ENCODE measurements around the gene QRSL1. TPM values are rescaled to one million over a fixed set of nuclear protein-coding genes. Genes with fewer than 3 reads are reported as not detected.

The QRSL1 gene
- total RNA-seq, 2 experiments from 2014 or later = 63.9 to 71.8 TPM

DNA sequence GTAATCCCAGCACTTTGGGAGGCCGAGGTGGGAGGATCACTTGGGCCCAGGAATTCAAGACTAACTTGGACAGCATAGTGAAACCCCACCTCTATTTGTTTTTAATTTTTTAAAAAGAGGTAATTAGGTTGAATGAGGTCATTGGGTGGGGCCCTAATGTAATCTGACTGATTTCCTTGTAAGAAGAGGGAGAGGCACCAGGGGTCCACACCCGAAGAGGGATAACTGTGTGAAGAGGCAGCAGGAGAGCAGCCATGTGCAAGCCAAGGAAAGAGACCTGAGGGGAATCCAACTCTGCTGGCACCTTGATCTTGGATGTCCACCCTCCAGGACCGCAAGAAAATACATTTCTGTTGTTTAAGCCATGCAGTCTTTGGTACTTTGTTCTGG lies 63.4 kb downstream of the QRSL1 start:
- Histone ChIP-seq H3K36me3 (ENCODE audit: insufficient read depth, low read length) (no peaks in the 10 kb centered on the region), H3K9me2 (ENCODE audit: insufficient read depth, low read length) (no peaks in the 10 kb centered on the region), H3K4me1 (ENCODE audit: insufficient read depth, low read length, poor library complexity, severe bottlenecking) (peaks cover 61% of the 10 kb centered on the region), H3K79me2 (ENCODE audit: insufficient read depth, low read depth, low read length) (no peaks in the 10 kb centered on the region), H3K4me3 (ENCODE audit: low read depth, low read length, poor library complexity, severe bottlenecking) (no peak overlapping the region), H4K20me1 (ENCODE audit: insufficient read depth, low read length) (no peaks in the 10 kb centered on the region), H3K27ac (ENCODE audit: low read depth, low read length, poor library complexity, severe bottlenecking) (no peak overlapping the region), H2AFZ (ENCODE audit: low read length) (peak overlapping the region; percentile 81; the same call in 1 of the 2 replicates), H3K4me2 (ENCODE audit: low read length) (no peak overlapping the region), H3K9me3 (ENCODE audit: low read length) (no peaks in the 10 kb centered on the region)
- POLR2A ChIA-PET = interaction anchor here (0.6 to 4.9 kb wide), 10 partner anchors 11 to 305 kb away, joined by 3 to 27 read pairs (median 3); no protein-coding TSS in a partner anchor
- no peak for TF ChIP-seq EZH2phosphoT487 (IDR thresholded peaks at IDR 0.05; ENCODE audit: borderline replicate concordance, low read depth, low read length)
- TF ChIP-seq, protein P1, sequence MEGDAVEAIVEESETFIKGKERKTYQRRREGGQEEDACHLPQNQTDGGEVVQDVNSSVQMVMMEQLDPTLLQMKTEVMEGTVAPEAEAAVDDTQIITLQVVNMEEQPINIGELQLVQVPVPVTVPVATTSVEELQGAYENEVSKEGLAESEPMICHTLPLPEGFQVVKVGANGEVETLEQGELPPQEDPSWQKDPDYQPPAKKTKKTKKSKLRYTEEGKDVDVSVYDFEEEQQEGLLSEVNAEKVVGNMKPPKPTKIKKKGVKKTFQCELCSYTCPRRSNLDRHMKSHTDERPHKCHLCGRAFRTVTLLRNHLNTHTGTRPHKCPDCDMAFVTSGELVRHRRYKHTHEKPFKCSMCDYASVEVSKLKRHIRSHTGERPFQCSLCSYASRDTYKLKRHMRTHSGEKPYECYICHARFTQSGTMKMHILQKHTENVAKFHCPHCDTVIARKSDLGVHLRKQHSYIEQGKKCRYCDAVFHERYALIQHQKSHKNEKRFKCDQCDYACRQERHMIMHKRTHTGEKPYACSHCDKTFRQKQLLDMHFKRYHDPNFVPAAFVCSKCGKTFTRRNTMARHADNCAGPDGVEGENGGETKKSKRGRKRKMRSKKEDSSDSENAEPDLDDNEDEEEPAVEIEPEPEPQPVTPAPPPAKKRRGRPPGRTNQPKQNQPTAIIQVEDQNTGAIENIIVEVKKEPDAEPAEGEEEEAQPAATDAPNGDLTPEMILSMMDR (conservative IDR thresholded peaks at IDR 0.05; ENCODE audit: low read length) = no peak
- intact Hi-C loops (cut with micrococcal nuclease; ENCODE audit: unreplicated experiment) = no loop called here
- BruUV-seq (replicated peaks) = no TSS peak
- CTCF ChIA-PET (ENCODE audit: unreplicated experiment) = no interaction called here
- no peak for DNase-seq (ENCODE audit: low spot score)

GRCh38 chr6:106693418-106693817 lies 64.0 kb downstream of the QRSL1 start:
- H4K20me1 ChIP-seq (ENCODE audit: insufficient read depth, low read length) = no peaks in the 10 kb centered on the region
- no peaks in the 10 kb centered on the region for H3K36me3 ChIP-seq (ENCODE audit: insufficient read depth, low read length)
- TF ChIP-seq EZH2phosphoT487 (IDR thresholded peaks at IDR 0.05; ENCODE audit: borderline replicate concordance, low read depth, low read length) = no peak
- TF ChIP-seq, protein P1 (conservative IDR thresholded peaks at IDR 0.05; ENCODE audit: low read length) = no peak
- no peak overlapping the region for H3K27ac ChIP-seq (ENCODE audit: low read depth, low read length, poor library complexity, severe bottlenecking)
- no peak for DNase-seq (ENCODE audit: low spot score)
- no peak overlapping the region; the same call in 1 of the 2 replicates for H3K4me2 ChIP-seq (ENCODE audit: low read length)
- BruUV-seq (replicated peaks) = no TSS peak
- ChIA-PET CTCF (ENCODE audit: unreplicated experiment) (interaction anchor here (1.0 kb wide), 1 partner anchor 286 kb away, joined by 3 read pairs; no protein-coding TSS in a partner anchor), POLR2A (interaction anchor here (0.6 to 4.9 kb wide), 12 partner anchors 9 to 216 kb away, joined by 3 to 27 read pairs (median 3); no protein-coding TSS in a partner anchor)
- no peaks in the 10 kb centered on the region for H3K9me2 ChIP-seq (ENCODE audit: insufficient read depth, low read length)
- no peaks in the 10 kb centered on the region for H3K79me2 ChIP-seq (ENCODE audit: insufficient read depth, low read depth, low read length)
- peaks cover 61% of the 10 kb centered on the region for H3K4me1 ChIP-seq (ENCODE audit: insufficient read depth, low read length, poor library complexity, severe bottlenecking)
- intact Hi-C loops (cut with micrococcal nuclease; ENCODE audit: unreplicated experiment) = no loop called here
- no peak overlapping the region for H3K4me3 ChIP-seq (ENCODE audit: low read depth, low read length, poor library complexity, severe bottlenecking)
- peak overlapping the region; percentile 81; the same call in 1 of the 2 replicates for H2AFZ ChIP-seq (ENCODE audit: low read length)
- no peaks in the 10 kb centered on the region for H3K9me3 ChIP-seq (ENCODE audit: low read length)

DNA sequence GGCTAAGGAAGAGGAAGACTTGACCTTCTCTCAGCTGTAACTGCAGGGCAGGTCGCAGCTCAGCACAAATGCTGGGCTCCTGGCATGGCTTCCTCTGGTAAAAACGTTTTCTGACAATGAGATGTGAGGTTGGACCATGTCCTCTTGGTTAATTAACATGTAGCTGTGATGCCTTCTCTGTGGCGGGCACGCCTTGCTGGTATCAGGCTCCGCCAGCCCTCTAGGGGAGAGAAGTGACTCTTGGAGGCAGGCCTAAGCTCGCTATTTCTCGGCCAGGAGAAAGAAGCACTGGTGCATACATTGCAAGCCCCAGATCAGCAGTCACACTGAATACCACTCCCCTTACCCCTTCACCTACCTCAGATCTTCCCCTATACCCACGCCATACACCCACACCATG lies 65.0 kb downstream of the QRSL1 start:
- intact Hi-C loops (cut with micrococcal nuclease; ENCODE audit: unreplicated experiment) = no loop called here
- peak; percentile 47 for DNase-seq (ENCODE audit: low spot score)
- ChIA-PET CTCF (ENCODE audit: unreplicated experiment) (interaction anchor here (1.0 kb wide), 1 partner anchor 285 kb away, joined by 3 read pairs; no protein-coding TSS in a partner anchor), POLR2A (interaction anchor here (0.5 to 4.9 kb wide), 12 partner anchors 8 to 783 kb away, joined by 3 to 27 read pairs (median 3); no protein-coding TSS in a partner anchor)
- no peaks in the 10 kb centered on the region for H3K79me2 ChIP-seq (ENCODE audit: insufficient read depth, low read depth, low read length)
- peak overlapping the region; percentile 24; the same call in 1 of the 2 replicates for H3K4me2 ChIP-seq (ENCODE audit: low read length)
- TF ChIP-seq, protein P1 (conservative IDR thresholded peaks at IDR 0.05; ENCODE audit: low read length) = no peak
- TF ChIP-seq EZH2phosphoT487 (IDR thresholded peaks at IDR 0.05; ENCODE audit: borderline replicate concordance, low read depth, low read length) = no peak
- H2AFZ ChIP-seq (ENCODE audit: low read length) = peak overlapping the region; percentile 81
- H3K9me2 ChIP-seq (ENCODE audit: insufficient read depth, low read length) = no peaks in the 10 kb centered on the region
- no peaks in the 10 kb centered on the region for H4K20me1 ChIP-seq (ENCODE audit: insufficient read depth, low read length)
- H3K4me3 ChIP-seq (ENCODE audit: low read depth, low read length, poor library complexity, severe bottlenecking) = no peak overlapping the region
- peaks cover 57% of the 10 kb centered on the region for H3K4me1 ChIP-seq (ENCODE audit: insufficient read depth, low read length, poor library complexity, severe bottlenecking)
- BruUV-seq (replicated peaks) = no TSS peak
- H3K36me3 ChIP-seq (ENCODE audit: insufficient read depth, low read length) = no peaks in the 10 kb centered on the region
- no peak overlapping the region for H3K27ac ChIP-seq (ENCODE audit: low read depth, low read length, poor library complexity, severe bottlenecking)
- no peaks in the 10 kb centered on the region for H3K9me3 ChIP-seq (ENCODE audit: low read length)

Measured in OCI-LY7 (cell line).